ENCODE measurements around the gene ORC5.
"Not testable (repeated sequence)": the region's sequence is repeated elsewhere in the genome, so short reads cannot be mapped to it uniquely, and the experiment has no call there.

ORC5 gene

DNA sequence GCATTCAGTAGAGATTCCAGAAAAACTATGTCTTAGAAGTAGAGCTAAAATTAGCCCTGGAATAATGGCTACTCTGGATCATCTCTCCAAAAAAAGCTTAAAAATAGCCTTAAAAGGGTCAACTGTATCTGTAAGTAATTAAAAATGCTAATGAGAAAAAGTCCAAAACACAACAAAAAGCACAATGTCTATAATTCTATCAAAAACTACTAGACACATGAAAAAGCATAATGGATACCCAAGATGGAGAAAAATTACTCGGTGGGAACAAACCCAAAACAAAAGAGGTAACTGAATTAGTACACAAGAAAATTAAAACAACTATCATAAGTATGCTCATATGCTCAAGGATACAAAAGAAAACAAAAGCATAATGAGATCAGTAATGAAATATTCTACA lies 15.4 kb downstream of the ORC5 start:
- DNase-seq (ENCODE audit: low read depth in 2 of 2) = no peak

DNA sequence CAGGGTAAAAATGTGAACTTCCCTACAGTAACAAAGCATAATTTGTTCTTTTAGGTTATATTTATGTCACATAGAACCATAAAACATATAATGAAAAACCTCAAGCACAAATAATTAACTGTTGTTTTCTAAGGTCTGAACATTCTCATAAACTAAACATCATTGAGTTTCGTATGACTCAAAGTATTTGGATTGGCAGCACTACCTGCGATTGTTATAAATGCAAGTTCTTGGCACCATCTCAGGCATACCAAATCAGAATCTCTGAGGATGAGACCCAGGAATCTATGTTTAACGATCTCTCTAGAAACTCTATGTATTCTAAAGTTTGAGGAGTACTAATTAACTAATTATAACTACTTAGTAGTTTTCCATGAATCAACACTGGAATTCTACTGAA lies 22.5 kb downstream of the ORC5 start:
- no peak for DNase-seq (ENCODE audit: low read depth in 2 of 2)

- no peak for DNase-seq (ENCODE audit: low read depth in 2 of 2)
Measured at GRCh38 chr7:104179178-104179577, 28.6 kb downstream of the ORC5 start.

DNA sequence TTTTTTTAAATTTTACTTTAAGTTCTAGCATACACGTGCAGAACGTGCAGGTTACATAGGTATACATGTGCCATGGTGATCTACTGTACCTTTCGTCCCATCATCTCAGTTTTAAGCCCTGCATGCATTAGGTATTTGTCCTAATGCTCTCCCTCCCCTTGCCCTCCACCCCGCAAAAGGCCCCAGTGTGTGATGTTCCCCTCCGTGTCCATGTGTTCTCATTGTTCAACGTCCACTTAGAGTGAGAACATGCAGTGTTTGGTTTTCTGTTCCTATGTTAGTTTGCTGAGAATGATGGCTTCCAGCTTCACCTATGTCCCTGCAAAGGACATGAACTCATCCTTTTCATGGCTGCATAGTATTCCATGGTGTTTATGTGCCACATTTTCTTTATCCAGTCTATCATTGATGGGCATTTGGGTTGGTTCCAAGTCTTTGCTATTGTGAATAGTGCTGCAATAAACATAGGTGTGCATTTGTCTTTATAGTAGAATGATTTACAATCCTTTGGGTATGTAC lies 30.2 kb downstream of the ORC5 start:
- DNase-seq (ENCODE audit: low read depth in 2 of 2) = not testable (repeated sequence)

DNA sequence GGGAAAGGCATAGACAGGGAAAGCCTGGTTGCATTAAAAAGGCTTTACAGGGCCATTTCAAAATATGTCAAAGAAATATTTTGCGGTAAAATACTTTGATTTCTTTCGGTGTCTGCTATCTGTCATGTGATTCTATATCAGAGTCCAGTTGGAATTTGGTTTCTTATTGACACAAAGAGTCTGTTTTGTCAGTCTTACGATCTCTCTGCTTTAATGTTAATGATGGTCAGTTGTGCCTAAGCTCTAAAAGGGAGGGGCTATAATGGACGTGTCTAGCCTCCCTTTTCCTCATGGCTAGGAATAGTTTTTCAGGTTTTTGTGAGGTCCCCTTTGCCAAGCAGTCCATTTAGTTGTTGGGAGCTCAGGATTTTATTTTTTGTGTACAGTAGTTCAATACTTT lies 31.5 kb downstream of the ORC5 start:
- DNase-seq (ENCODE audit: low read depth in 2 of 2) = no peak

- DNase-seq (ENCODE audit: low read depth in 2 of 2) = no peak
Measured at GRCh38 chr7:104175361-104175984, 32.3 kb downstream of the ORC5 start.

GRCh38 chr7:104174798-104175197 lies 33.0 kb downstream of the ORC5 start:
- DNase-seq (ENCODE audit: low read depth in 2 of 2) = no peak

DNA sequence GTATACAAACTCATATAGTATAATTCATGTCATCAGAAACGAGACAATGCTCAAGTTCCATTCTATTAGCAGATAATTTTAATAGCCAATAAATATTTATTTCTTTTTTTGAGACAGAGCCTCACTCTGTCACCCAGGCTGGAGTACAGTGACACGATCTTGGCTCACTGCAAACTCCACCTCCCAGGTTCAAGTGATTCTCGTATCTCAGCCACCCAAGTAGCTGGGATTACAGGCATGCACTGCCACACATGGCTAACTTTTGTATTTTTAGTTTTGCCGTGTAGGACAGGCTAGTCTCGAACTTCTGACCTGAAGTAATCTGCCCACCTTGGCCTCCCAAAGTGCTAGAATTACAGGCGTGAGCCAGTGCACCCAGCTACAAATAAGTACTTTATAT lies 45.7 kb downstream of the ORC5 start:
- DNase-seq (ENCODE audit: low read depth in 2 of 2) = no peak

- no peak for DNase-seq (ENCODE audit: low read depth in 2 of 2)
Measured at GRCh38 chr7:104161244-104161643, 46.6 kb downstream of the ORC5 start.

GRCh38 chr7:104160375-104160774 lies 47.4 kb downstream of the ORC5 start:
- DNase-seq (ENCODE audit: low read depth in 2 of 2) = no peak

- no peak for DNase-seq (ENCODE audit: low read depth in 2 of 2)
Measured at GRCh38 chr7:104156842-104157277, 51.0 kb downstream of the ORC5 start.

DNA sequence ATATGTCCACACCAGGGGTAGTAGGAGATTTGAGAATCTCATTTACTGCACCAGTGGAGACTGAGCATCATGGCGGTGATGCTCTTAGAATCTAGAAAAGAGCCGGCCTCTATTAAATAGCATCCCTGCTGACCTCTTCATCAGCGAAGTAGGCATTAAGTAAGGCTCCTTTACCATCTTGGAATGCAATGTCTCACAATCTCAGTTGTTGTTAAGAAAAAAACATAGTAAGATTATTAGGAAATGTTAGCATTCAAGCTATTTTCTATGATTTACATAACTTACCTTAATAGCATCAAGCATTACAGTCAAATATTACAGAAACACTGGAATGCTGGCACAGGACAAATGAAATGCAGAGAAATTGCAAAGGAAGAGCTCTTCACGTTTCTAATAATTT lies 54.5 kb downstream of the ORC5 start:
- DNase-seq (ENCODE audit: low read depth in 2 of 2) = no peak

GRCh38 chr7:104152468-104152867 lies 55.3 kb downstream of the ORC5 start:
- DNase-seq (ENCODE audit: low read depth in 2 of 2) = no peak

GRCh38 chr7:104150470-104150869 lies 57.3 kb downstream of the ORC5 start:
- DNase-seq (ENCODE audit: low read depth in 2 of 2) = no peak

DNA sequence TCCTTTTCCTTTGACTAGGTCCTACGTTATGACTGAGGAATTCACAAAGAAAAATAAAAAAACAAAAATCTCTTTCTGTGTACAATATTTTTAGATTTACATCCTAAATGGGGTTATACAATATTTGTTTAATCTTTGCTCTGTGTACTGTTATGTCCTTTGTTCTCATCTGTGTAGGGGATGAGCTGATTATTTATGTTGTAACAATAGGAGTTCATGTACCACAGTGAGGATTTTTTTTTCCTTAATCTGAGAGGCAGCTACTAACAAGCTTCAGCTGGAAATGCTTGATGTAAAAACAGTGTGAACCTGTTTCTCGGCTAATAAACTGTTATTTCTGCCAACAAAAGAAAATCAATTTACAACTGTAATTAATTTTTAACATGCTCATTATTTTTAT lies 58.0 kb downstream of the ORC5 start:
- DNase-seq (ENCODE audit: low read depth in 2 of 2) = no peak

GRCh38 chr7:104142147-104142546 lies 65.7 kb downstream of the ORC5 start:
- DNase-seq (ENCODE audit: low read depth in 2 of 2) = no peak

DNA sequence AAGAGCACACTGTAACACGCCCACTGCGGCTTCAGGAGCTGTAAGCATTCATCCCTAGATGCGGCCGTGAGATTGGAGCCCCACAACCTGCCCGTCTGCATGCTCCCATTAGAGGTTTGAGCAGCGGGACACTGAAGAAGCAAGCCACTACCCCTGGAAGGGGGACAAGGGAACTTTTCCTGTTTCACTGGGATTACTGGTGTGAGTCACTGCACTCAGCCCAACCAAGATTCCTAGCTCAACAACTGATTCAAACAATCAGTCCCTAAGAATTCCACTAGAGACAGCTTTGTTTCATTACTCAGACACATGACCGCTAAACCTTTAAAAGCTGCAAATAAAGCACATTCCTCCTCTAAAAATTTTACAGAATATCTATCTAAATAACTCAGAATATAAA lies 69.8 kb downstream of the ORC5 start:
- DNase-seq (ENCODE audit: low read depth in 2 of 2) = no peak

GRCh38 chr7:104137511-104137910 lies 70.3 kb downstream of the ORC5 start:
- DNase-seq (ENCODE audit: low read depth in 2 of 2) = no peak

DNA sequence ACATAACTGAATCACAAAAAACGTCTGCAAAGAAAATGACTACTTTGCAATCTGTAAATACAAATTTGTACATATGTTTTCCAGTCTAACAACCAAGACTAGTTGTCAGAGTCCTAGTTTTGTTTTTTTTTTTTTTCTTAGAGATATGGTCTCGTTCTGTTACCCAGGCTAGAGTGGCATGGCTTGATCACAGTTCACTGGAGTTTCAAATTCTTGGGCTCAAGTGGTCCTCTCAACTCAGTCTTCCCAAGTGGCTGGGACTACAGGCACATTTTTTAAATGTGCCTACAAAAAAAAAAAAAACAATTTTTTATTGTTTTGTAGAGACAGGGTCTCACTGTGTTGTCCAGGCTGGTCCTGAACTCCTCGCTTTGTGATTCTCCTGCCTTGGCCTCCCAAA lies 70.8 kb downstream of the ORC5 start:
- DNase-seq (ENCODE audit: low read depth in 2 of 2) = no peak

DNA sequence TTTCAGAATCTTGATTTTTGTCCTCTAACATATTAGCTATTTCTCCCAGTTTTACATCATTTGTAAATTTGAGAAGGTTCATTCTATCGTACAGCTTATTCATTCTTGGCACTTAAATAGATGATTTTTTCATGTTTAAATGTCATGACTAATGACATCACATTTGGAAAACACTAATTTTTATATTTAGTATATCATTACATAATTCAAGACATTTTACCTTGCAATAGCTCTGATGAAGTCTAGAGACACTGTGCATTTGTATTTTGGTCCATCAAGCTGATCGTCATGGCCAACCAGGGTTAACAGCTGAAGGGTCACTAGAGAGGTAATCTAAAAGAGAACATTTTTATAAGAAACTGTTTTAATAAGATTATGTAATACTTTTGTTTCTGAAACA lies 71.3 kb downstream of the ORC5 start:
- DNase-seq (ENCODE audit: low read depth in 2 of 2) = no peak

- no peak for DNase-seq (ENCODE audit: low read depth in 2 of 2)
Measured at GRCh38 chr7:104135760-104136558, 71.9 kb downstream of the ORC5 start.

- DNase-seq (ENCODE audit: low read depth in 2 of 2) = no peak
Measured at GRCh38 chr7:104133238-104133637, 74.6 kb downstream of the ORC5 start.

- no peak for DNase-seq (ENCODE audit: low read depth in 2 of 2)
Measured at GRCh38 chr7:104130726-104131125, 77.1 kb downstream of the ORC5 start.

Measured in stimulated activated CD8-positive, alpha-beta memory T cell treated with anti-CD3 and anti-CD28 coated beads, Interleukin-7, amount 100 ng/mL, for 1 hour (primary cell).